ENCODE results near the gene CNN2. TPM values are rescaled to one million over a fixed set of nuclear protein-coding genes. Genes with fewer than 3 reads are reported as not detected.

Gene CNN2
- total RNA-seq, 4 donors from 2014 or later = 69.9 to 122 (median 79.4) TPM

DNA sequence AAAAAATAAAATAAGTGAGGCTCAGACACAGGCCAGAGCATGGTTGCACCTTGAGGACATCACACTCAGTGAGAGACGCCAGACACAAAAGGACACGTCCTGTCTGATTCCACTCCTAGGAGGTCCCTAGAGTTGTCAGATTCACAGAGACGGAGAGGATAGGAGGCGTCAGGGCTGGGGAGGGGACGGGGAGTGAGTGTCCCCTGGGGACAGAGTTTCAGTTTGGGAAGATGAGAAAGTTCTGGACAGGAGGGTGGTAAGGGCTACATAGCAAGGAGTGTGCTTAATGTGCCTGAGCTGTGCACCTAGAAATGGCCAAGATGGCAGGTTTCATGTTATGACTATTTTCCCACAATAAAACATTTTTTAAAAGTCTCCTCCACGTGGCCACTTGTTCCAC is 28.3 kb upstream of the CNN2 start:
- WGBS, 2 donors = 11 to 27% methylated on average over 6 of the region's 6 CpGs
- no peak overlapping the region for H3K4me3 ChIP-seq
- no peaks in the 10 kb centered on the region for H3K9me3 ChIP-seq
- TF ChIP-seq, protein P1, sequence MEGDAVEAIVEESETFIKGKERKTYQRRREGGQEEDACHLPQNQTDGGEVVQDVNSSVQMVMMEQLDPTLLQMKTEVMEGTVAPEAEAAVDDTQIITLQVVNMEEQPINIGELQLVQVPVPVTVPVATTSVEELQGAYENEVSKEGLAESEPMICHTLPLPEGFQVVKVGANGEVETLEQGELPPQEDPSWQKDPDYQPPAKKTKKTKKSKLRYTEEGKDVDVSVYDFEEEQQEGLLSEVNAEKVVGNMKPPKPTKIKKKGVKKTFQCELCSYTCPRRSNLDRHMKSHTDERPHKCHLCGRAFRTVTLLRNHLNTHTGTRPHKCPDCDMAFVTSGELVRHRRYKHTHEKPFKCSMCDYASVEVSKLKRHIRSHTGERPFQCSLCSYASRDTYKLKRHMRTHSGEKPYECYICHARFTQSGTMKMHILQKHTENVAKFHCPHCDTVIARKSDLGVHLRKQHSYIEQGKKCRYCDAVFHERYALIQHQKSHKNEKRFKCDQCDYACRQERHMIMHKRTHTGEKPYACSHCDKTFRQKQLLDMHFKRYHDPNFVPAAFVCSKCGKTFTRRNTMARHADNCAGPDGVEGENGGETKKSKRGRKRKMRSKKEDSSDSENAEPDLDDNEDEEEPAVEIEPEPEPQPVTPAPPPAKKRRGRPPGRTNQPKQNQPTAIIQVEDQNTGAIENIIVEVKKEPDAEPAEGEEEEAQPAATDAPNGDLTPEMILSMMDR (IDR thresholded peaks at IDR 0.05) = no peak
- TF ChIP-seq EP300 (IDR thresholded peaks at IDR 0.05) (no peak), POLR2A (IDR thresholded peaks at IDR 0.05) (no peak)
- no peak for DNase-seq (ENCODE audit: low spot score in 2 of 2)
- peaks cover 0 to 30% (median 19%) of the 10 kb centered on the region in 4 donors for H3K4me1 ChIP-seq
- peaks cover 0 to 76% of the 10 kb centered on the region in 2 donors for H3K27me3 ChIP-seq
- no peak overlapping the region for H3K27ac ChIP-seq
- peaks cover 0 to 21% (median 0%) of the 10 kb centered on the region in 3 donors for H3K36me3 ChIP-seq

DNA sequence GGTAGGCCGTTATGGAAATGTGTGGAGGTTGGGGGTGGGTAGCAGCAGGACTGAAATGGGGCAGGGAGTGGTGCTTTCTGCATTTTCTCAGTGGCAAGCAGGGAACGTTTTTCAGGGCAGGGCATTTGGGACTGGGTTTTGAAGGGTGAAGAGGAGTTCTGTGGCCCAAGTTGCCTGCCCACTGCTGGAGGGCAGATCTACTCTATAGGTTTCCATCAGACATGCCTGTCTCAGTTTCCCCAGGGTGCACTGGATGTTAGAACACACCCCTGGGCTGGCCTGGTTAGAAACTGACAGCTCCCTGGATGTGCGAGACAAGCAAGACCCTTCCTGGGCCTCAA is 27.1 kb upstream of the CNN2 start:
- H3K27me3 ChIP-seq = peaks cover 0 to 81% of the 10 kb centered on the region in 2 donors
- WGBS, 2 donors = 63 to 69% methylated on average over 3 of the region's 3 CpGs
- H3K4me1 ChIP-seq = peaks cover 0 to 30% (median 19%) of the 10 kb centered on the region in 4 donors
- DNase-seq (ENCODE audit: low spot score in 2 of 2) = no peak
- H3K36me3 ChIP-seq = peaks cover 0 to 8% (median 0%) of the 10 kb centered on the region in 3 donors
- H3K4me3 ChIP-seq = no peak overlapping the region
- no peak for TF ChIP-seq EP300 (IDR thresholded peaks at IDR 0.05)
- TF ChIP-seq, protein P1 (IDR thresholded peaks at IDR 0.05) = no peak
- TF ChIP-seq POLR2A (IDR thresholded peaks at IDR 0.05) = no peak
- H3K27ac ChIP-seq = no peak overlapping the region
- H3K9me3 ChIP-seq = no peaks in the 10 kb centered on the region

DNA sequence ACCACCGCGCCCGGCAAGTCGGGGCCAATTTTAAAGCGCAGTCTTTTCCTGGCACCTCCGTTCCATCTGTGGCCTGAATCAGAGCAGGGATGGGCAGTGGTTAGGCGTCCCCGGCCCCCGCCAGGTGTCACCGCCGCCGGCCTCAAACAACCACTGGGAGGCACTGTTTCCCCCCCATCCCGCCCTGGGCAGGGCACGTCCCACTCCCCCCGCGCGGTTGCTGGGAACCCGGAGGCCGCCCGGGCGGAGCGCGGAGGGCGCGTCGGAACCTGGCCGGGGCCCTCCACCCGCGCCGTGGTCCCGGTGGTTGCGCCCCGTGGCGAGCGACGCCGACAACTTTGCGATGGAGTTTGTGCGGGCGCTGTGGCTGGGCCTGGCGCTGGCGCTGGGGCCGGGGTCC is 26.3 kb upstream of the CNN2 start, which contains the start of gene GRIN3B:
GRIN3B (plus strand) TSS at position 325 of the 400 bp plus-strand sequence; CDS start at position 344, 19 bp downstream.
- no peaks in the 10 kb centered on the region for H3K9me3 ChIP-seq
- TF ChIP-seq, protein P1 (IDR thresholded peaks at IDR 0.05) = peak; percentile 20 to 47 (median 27)
- no peak for TF ChIP-seq POLR2A (IDR thresholded peaks at IDR 0.05)
- no peak within 1 kb of the TSS for H3K27ac ChIP-seq
- H3K4me3 ChIP-seq = peak within 1 kb of the TSS in 1 of 4 donors; percentile 35
- WGBS, 2 donors = 2% methylated on average over 14 to 17 of the region's 43 CpGs
- peaks cover 0 to 79% of the 10 kb centered on the region in 2 donors for H3K27me3 ChIP-seq
- DNase-seq (ENCODE audit: low spot score in 2 of 2) = no peak
- peaks cover 0 to 30% (median 19%) of the 10 kb centered on the region in 4 donors for H3K4me1 ChIP-seq
- peaks cover 0 to under 1% (median 0%) of the 10 kb centered on the region in 3 donors for H3K36me3 ChIP-seq

DNA sequence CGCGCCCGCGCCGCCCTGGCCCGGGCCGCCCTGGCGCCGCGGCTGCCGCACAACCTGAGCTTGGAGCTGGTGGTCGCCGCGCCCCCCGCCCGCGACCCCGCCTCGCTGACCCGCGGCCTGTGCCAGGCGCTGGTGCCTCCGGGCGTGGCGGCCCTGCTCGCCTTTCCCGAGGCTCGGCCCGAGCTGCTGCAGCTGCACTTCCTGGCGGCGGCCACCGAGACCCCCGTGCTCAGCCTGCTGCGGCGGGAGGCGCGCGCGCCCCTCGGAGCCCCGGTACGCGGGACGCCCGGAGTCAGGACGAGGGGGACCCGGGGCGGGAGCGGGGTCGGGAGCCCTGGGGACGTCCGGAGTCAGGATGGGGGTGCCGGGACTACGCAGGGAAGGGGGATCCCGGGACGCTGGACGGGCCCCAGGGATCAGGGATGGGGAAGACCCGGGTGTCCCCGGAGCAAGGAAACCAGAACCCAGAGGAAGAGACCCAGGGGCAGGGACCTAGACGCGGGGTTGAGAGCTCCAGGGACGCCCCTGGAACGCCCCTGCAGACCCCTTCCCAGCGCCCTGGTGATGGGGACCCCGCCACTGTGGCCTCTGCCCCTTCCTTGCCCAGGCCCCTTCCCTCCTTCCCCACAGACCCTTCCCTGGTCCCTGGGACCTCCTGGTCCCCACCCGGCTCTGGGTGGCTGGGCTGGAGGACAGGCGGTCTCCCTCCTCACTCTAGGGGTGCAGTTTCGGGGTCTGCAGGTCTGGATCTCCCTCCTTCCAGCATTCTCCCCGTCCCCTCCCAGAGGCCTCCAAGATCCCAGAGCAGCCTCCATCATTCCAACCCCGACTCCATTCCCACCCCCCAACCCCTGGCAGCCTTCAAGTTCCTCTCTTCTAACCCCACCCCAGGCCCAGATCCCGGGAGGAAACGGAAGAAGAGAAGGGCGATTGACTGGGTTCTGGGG is 25.5 kb upstream of the CNN2 start:
- no peak for DNase-seq (ENCODE audit: low spot score in 2 of 2)
- Histone ChIP-seq H3K9me3 (no peaks in the 10 kb centered on the region), H3K4me1 (peaks cover 0 to 27% (median 18%) of the 10 kb centered on the region in 4 donors), H3K36me3 (peaks cover 0 to under 1% (median 0%) of the 10 kb centered on the region in 3 donors), H3K4me3 (peak overlapping the region in 1 of 4 donors; percentile 35), H3K27ac (no peak overlapping the region), H3K27me3 (peaks cover 0 to 71% of the 10 kb centered on the region in 2 donors)
- TF ChIP-seq POLR2A (IDR thresholded peaks at IDR 0.05) = no peak
- TF ChIP-seq, protein P1 (IDR thresholded peaks at IDR 0.05) = no peak
- no peak for TF ChIP-seq EP300 (IDR thresholded peaks at IDR 0.05)
- 5 to 8% methylated on average over 33 to 50 of the region's 73 CpGs for WGBS, 2 donors
